GM18526 (cell line): ENCODE results near the gene GC.

Experiments
- POLR2A ChIP-seq: IDR thresholded peaks from 3 replicates; pipeline ENCODE4 v1.6.1; 2011; ENCODE audit not compliant: insufficient read length; ENCODE audit errors: extremely low read depth

GC gene, protein sequence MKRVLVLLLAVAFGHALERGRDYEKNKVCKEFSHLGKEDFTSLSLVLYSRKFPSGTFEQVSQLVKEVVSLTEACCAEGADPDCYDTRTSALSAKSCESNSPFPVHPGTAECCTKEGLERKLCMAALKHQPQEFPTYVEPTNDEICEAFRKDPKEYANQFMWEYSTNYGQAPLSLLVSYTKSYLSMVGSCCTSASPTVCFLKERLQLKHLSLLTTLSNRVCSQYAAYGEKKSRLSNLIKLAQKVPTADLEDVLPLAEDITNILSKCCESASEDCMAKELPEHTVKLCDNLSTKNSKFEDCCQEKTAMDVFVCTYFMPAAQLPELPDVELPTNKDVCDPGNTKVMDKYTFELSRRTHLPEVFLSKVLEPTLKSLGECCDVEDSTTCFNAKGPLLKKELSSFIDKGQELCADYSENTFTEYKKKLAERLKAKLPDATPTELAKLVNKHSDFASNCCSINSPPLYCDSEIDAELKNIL

DNA sequence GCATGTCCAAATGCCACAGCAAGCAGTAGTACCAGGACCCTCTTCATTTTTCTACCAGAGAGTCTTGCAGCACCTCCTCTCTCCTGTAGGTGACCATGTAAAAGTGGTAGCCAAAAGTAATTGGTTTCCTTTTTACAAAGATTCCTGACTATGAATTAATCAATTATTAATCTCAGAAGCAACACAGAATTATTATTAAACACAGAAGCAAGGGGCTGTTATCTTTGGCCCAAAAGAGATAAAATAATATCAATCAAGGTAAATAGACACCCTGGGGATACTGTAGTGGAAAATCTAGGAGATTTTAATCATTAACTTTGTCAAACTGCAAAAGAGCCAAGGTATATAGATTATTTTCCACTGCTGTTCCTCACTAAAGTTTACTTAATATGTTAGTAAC is at the start of gene GC:
GC (minus strand) TSS at position 108 of the 400 bp plus-strand sequence; CDS start at position 47, 61 bp downstream.
- TF ChIP-seq POLR2A: no peak

DNA sequence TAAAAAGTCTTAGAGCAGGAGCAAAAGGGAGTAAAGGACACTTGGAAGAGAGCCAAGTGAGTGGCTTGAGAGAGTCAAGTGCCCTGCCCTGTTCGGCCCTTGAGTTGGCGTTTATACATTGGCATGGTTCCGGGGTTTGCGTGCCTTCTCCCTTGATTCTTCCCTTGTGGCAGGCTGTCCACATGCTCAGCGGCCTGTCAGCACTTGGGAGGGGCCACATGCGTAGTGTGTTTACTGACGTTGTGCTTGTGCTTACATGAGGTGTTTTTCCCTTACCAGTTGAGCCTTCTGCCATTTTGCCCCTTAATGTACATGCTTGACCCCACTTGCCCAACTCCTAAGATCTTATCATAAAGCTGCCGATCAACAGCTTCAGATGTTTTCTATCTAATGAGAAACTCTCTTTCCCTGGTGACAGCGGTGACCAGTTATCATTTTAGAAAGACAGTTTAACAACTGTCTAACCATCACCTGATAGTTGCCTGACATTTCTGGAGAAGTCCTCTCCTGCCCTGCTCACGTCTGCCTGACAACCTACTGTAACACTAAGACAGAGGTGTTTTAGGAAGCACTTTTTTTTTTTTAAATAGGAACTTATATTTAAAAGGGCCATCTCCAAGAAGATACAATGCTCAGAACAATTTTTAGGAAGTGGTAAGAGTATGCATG is 49.5 kb upstream of the GC start:
- TF ChIP-seq POLR2A: no peak

DNA sequence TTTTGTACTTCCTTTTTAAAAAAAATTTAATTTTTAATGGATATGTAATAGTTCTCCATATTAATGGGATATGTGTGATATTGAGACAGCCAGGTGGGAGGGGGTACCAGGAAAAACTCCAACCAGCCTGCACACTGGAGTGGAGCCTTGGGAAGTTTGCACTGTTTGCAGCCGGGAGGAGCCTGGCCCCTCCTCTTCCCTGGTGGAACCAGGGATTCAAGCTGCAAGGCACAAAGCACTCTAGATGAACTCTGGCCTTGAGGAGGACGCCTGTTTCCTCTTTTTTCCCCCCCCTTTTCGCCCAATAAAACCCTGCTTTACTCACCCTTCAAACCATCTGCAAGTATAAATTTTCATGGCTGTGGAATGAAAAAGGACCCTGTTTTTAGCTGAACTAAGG is 48.2 kb upstream of the GC start:
- no peak for TF ChIP-seq POLR2A

DNA sequence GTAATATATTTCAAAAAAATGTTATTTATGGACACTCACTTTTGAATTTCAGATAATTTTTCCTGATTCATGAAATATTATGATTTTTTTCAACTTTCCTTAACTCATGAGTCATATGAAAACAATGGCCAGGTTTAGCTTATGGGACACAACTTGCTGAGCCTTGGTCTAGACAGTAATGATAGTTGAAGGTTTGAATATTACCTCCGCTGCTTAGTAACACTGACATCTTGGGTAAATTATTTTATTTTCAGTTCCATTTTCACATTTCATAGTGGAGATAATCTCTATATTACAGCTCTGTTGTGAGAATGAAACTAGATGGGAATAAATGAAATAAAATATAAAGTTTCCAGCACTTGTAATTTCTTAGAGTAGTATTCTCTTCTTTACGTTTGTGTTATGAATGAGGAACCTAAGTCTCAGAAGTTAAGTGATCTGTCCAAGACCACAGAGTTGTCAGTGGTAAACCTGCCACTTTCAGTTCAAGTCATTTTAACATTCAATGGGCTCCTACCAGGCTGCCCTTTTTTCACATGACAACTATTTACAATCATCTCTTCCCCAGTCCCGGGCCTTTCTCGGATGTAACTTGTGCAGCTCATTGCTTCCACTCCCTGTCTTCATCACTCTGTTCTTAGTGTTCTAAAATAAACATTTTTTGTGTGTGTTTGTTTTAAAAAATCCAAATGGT is 46.8 kb upstream of the GC start:
- TF ChIP-seq POLR2A: no peak

GRCh38 chr4:71828470-71828869 is 44.6 kb upstream of the GC start:
- no peak for TF ChIP-seq POLR2A

- TF ChIP-seq POLR2A: no peak
Measured at GRCh38 chr4:71827826-71828225, 43.9 kb upstream of the GC start.

DNA sequence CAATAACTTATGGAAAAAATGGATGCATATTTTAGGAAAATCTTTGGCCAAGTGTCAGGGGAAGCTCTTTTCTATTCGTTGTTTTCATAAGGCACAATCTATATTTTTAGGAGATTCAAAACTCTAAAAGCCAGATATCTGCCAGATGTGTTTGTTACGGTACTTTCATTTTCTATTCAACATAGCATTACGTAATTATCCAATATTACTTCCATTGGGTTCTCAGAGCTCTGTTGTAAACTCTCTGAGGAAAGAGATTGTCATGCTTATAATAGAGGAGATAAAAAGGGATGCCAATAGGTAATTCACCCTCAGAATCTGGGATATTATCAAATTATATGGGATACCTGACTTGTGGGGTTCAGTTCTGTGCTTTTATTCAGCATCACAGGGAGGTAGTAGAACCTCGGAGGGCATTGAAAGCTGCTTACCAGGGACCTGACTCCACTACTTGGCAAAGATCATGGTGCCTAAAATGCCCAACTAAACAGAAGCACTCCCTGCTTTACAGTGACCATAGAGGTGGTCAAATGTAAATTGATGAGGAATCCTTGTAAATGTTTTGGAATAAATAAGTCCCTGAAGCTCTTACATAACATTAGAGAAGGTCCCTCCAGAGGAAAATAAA is 32.9 kb upstream of the GC start:
- no peak for TF ChIP-seq POLR2A

GRCh38 chr4:71814433-71814832 is 30.6 kb upstream of the GC start:
- TF ChIP-seq POLR2A: no peak

- TF ChIP-seq POLR2A: no peak
Measured at GRCh38 chr4:71807469-71807868, 23.6 kb upstream of the GC start.

GRCh38 chr4:71785959-71786358 is 2.1 kb upstream of the GC start:
- no peak for TF ChIP-seq POLR2A

- TF ChIP-seq POLR2A: no peak
Measured at GRCh38 chr4:71784569-71785197, 804 bp upstream of the GC start.

GRCh38 chr4:71777891-71778290 is 6.0 kb downstream of the GC start:
- TF ChIP-seq POLR2A: no peak

- TF ChIP-seq POLR2A: no peak
Measured at GRCh38 chr4:71775449-71775848, 8.4 kb downstream of the GC start.

- no peak for TF ChIP-seq POLR2A
Measured at GRCh38 chr4:71774136-71774535, 9.7 kb downstream of the GC start.

- TF ChIP-seq POLR2A: no peak
Measured at GRCh38 chr4:71773004-71773403, 10.9 kb downstream of the GC start.
